GM19035 (cell line): Measurements from ENCODE around the gene PASK.

Experiments
- ATAC-seq: cut with Tn5 transposase; IDR thresholded peaks from one replicate; pipeline ENCODE4 v1.9.1; 2021; ENCODE audit not compliant: unreplicated experiment

Gene PASK

DNA sequence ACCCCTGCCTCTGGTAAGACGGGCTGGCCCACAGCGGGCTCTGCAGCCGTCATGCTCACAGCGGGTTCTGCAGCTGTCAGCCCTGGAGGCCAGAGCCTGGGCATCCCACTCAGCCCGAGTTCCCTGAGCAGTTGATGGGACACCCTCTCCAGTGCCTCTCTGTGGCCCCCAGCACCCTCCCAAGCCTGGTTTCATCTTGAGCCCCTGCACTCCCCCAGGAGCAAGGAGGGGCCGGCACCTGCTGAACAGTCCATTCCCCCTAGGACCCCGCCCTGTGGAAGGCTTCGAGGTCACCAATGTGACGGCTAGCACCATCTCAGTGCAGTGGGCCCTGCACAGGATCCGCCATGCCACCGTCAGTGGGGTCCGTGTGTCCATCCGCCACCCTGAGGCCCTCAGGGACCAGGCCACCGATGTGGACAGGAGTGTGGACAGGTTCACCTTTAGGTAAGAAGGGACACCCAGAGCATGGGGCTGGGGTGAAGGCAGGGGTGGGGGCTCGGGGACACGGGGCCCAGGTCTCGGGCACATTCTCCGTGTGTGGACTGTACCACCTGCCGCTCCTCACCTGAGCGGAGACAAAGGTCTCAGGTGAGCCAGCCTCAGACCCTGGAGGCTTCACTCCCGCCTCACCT lies 81.7 kb downstream of the PASK start:
- no peak for ATAC-seq

DNA sequence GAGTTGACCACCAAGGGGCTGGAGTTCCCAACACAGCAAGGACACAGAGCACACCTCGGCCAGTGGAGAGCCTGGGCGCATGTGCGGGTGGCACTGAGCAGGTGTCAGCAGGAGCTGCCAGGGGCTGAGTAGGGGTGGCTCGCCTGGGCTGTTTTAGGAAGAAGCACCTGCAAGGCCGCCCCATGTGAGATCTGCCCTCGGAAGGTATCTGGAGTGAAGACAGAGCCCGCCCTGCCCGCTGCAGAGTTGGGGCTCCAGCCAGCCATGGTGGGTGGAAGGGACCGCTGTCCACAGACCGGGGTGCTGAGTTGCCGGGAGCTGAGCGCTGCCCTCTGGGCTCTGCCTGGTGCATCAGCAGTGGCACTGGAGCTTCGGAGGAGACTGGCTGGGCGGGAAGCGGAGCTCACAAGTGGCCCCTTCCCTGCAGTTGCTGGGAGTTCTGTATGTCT lies 82.4 kb downstream of the PASK start:
- ATAC-seq: no peak

- ATAC-seq: no peak
Measured at GRCh38 chr2:241066171-241066892, 82.9 kb downstream of the PASK start.

DNA sequence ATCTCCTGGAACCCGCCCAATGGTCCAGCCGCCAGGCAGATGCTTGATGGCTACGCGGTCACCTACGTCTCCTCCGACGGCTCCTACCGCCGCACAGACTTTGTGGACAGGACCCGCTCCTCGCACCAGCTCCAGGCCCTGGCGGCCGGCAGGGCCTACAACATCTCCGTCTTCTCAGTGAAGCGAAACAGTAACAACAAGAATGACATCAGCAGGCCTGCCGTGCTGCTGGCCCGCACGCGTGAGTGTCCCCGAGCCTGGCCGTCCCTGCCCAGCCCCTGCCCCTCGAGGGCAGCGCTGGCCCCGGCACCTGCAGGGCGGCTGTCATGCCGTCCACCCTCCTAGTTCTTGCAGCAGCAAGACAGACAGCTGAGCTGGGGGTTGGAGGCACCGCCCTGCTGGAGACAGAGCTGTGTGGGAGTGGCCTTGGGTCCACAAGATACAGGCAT lies 83.9 kb downstream of the PASK start:
- no peak for ATAC-seq

GRCh38 chr2:241064802-241065354 lies 84.4 kb downstream of the PASK start:
- no peak for ATAC-seq

DNA sequence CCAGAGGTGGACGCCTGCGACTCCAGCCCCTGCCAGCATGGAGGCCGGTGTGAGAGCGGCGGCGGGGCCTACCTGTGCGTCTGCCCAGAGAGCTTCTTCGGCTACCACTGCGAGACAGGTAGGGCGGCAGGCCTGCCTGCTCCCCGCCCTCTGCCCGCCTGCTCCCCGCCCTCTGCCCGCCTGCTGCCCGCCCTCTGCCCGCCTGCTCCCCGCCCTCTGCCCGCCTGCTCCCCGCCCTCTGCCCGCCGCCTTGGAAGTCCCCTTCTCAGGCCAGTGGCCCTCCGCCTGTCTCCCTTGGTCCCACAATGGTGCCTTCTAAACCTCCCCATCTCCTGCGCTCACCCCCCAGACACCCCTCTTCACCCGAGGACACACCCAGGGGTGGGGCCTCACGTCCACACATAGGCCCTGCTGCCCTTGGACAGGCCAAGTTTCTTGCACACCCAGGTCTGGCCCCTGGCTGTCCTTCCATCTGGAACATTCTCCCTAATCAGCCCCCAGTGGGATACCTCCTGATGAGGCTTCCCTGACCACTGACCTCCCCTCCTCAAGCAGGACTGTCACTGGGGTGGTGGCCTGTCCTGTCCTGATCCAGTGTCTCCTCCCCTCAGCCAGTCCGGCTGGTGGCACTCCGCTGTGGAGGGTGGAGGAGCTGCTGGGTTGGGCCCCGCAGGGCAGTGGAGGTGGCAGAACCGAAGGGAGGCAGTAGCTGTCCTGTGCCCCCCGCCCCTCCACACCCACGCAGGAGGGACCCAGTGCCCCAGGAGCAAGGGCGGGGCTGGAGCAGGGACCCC lies 85.1 kb downstream of the PASK start:
- ATAC-seq: no peak

DNA sequence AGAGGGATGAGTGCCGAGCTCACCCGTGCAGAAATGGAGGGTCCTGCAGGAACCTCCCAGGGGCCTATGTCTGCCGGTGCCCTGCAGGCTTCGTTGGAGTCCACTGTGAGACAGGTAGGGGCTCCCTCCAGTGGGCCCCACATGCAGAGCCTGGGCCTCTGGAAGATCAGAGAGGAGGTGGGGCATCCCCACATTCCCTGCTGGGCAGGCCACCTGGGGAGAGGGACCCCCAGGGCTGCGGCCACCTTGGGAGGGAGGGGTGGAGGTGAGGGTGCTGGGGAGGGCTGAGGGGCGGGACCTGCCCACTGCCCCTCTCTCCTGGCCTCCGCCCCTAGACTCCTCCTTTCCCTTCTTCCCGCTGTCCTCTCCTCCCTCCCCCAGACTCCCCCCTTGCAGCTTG lies 85.7 kb downstream of the PASK start:
- ATAC-seq: no peak

- no peak for ATAC-seq
Measured at GRCh38 chr2:241063093-241063551, 86.2 kb downstream of the PASK start.

- ATAC-seq: no peak
Measured at GRCh38 chr2:241062389-241063092, 86.7 kb downstream of the PASK start.

- ATAC-seq: no peak
Measured at GRCh38 chr2:241061275-241061674, 88.0 kb downstream of the PASK start.
